Keratinocyte (primary cell): Measurements from ENCODE around the gene PHETA1.

ENCODE experiments used
- EZH2 ChIP-seq: IDR thresholded peaks from one replicate; pipeline ENCODE4 v1.6.1; 2012; ENCODE audit warnings: inconsistent platforms, mild to moderate bottlenecking, low read length, moderate library complexity
- TF ChIP-seq, protein P1 (sequence below), 3 experiments: IDR thresholded peaks in 1 of 3; conservative IDR thresholded peaks in 1 of 3; optimal IDR thresholded peaks in 1 of 3; 2 replicates in 2 of 3; 3 replicates in 1 of 3; pipeline versions ENCODE3 to v1.5.1; 2011; ENCODE audit warnings: low read length in 3 of 3, mild to moderate bottlenecking in 3 of 3, moderate library complexity in 2 of 3, control low read depth in 1 of 3, inconsistent platforms in 1 of 3; ENCODE audit not compliant: insufficient read depth in 2 of 3; ENCODE audit errors: extremely low read depth in 1 of 3

GRCh38 chr12:111313833-111314259 lies 55.0 kb downstream of the PHETA1 start:
- TF ChIP-seq, protein P1, sequence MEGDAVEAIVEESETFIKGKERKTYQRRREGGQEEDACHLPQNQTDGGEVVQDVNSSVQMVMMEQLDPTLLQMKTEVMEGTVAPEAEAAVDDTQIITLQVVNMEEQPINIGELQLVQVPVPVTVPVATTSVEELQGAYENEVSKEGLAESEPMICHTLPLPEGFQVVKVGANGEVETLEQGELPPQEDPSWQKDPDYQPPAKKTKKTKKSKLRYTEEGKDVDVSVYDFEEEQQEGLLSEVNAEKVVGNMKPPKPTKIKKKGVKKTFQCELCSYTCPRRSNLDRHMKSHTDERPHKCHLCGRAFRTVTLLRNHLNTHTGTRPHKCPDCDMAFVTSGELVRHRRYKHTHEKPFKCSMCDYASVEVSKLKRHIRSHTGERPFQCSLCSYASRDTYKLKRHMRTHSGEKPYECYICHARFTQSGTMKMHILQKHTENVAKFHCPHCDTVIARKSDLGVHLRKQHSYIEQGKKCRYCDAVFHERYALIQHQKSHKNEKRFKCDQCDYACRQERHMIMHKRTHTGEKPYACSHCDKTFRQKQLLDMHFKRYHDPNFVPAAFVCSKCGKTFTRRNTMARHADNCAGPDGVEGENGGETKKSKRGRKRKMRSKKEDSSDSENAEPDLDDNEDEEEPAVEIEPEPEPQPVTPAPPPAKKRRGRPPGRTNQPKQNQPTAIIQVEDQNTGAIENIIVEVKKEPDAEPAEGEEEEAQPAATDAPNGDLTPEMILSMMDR (optimal IDR thresholded peaks at IDR 0.05 in 1 of 3, IDR thresholded peaks at IDR 0.05 in 1 of 3, conservative IDR thresholded peaks at IDR 0.05 in 1 of 3; ENCODE audit: extremely low read depth in 1 of 3, insufficient read depth in 2 of 3, low read length in 3 of 3): peak; percentile 86 to 97 (median 94)
- no peak for TF ChIP-seq EZH2
